WTC11 (cell line): ENCODE data around the gene MYO16.

Experiments
- ATF3 ChIP-seq: sonication (generic); formaldehyde crosslinking; conservative IDR thresholded peaks from 2 replicates; pipeline ENCODE4 v1.8.1; 2022; ENCODE audit warnings: mild to moderate bottlenecking, missing genetic modification reagents
- CREM ChIP-seq: sonication (generic); formaldehyde crosslinking; IDR thresholded peaks from 2 replicates; pipeline ENCODE4 v1.8.1; 2022; ENCODE audit warnings: mild to moderate bottlenecking, missing genetic modification reagents, moderate library complexity
- CTCF ChIP-seq: fragments of 200-600 bp; IDR thresholded peaks from 2 replicates; pipeline ENCODE4 v1.8.0; 2022; ENCODE audit warnings: antibody characterized with exemption
- ETV6 ChIP-seq: sonication (generic); formaldehyde crosslinking; IDR thresholded peaks from 2 replicates; pipeline ENCODE4 v1.8.1; 2022; ENCODE audit warnings: mild to moderate bottlenecking, missing genetic modification reagents
- NR1H2 ChIP-seq: sonication (generic); formaldehyde crosslinking; IDR thresholded peaks from 2 replicates; pipeline ENCODE4 v1.9.0; 2021; ENCODE audit warnings: mild to moderate bottlenecking, moderate library complexity, missing genetic modification reagents
- NR3C1 ChIP-seq: sonication (generic); formaldehyde crosslinking; conservative IDR thresholded peaks from 2 replicates; pipeline ENCODE4 v1.8.1; 2023; ENCODE audit warnings: low read depth, mild to moderate bottlenecking, missing genetic modification reagents
- PRDM15 ChIP-seq: sonication (generic); formaldehyde crosslinking; IDR thresholded peaks from 2 replicates; pipeline ENCODE4 v1.8.0; 2022; ENCODE audit warnings: missing genetic modification reagents
- TEAD1 ChIP-seq: sonication (generic); formaldehyde crosslinking; IDR thresholded peaks from 2 replicates; pipeline ENCODE4 v1.8.0; 2022; ENCODE audit warnings: mild to moderate bottlenecking, missing genetic modification reagents

- TF ChIP-seq PRDM15 (CRISPR knock-in tag), result no peak
- no peak for TF ChIP-seq CTCF
- TF ChIP-seq NR3C1, result no peak
- TF ChIP-seq ATF3 (CRISPR knock-in tag), result no peak
- no peak for TF ChIP-seq CREM (CRISPR knock-in tag)
- TF ChIP-seq TEAD1 (CRISPR knock-in tag), result no peak
- no peak for TF ChIP-seq ETV6 (CRISPR knock-in tag)
- no peak for TF ChIP-seq NR1H2
Measured at GRCh38 chr13:109249780-109250528, 620.5 kb downstream of the MYO16 start.
